Right forelimb (tissue), 1 donor: ENCODE data around the gene CLIP1.
"Not testable (repeated sequence)": the region's sequence is repeated elsewhere in the genome, so short reads cannot be mapped to it uniquely, and the experiment has no call there.

Experiments used
- DNase-seq: peaks from one replicate; pipeline ENCODE4 v3.0.0-alpha.2; 2018

Gene CLIP1

GRCh38 chr12:122421821-122422729 is at the start of gene CLIP1:
Gene CLIP1, minus strand, starts transcription at chr12:122422669. Its CDS starts 42,217 bp downstream, at chr12:122380452.
- peak; percentile 83 for DNase-seq

GRCh38 chr12:122471324-122472226 is 49.1 kb upstream of the CLIP1 start:
- no peak for DNase-seq

GRCh38 chr12:122470576-122470975 is 48.1 kb upstream of the CLIP1 start:
- DNase-seq, result not testable (repeated sequence)

- not testable (repeated sequence) for DNase-seq
Observed at GRCh38 chr12:122469856-122470255, 47.4 kb upstream of the CLIP1 start.

- DNase-seq, result no peak
Observed at GRCh38 chr12:122467983-122468382, 45.5 kb upstream of the CLIP1 start.

- DNase-seq, result not testable (repeated sequence)
Observed at GRCh38 chr12:122464317-122465042, 42.0 kb upstream of the CLIP1 start.

- no peak for DNase-seq
Observed at GRCh38 chr12:122460641-122461040, 38.2 kb upstream of the CLIP1 start.

GRCh38 chr12:122460061-122460460 is 37.6 kb upstream of the CLIP1 start:
- DNase-seq, result no peak

GRCh38 chr12:122459211-122459610 is 36.7 kb upstream of the CLIP1 start:
- DNase-seq, result no peak

- DNase-seq, result no peak
Observed at GRCh38 chr12:122458105-122459035, 35.9 kb upstream of the CLIP1 start.

GRCh38 chr12:122457627-122458026 is 35.2 kb upstream of the CLIP1 start:
- no peak for DNase-seq

GRCh38 chr12:122454739-122455138 is 32.3 kb upstream of the CLIP1 start:
- DNase-seq, result no peak

GRCh38 chr12:122454250-122454721 is 31.8 kb upstream of the CLIP1 start:
- no peak for DNase-seq

- no peak for DNase-seq
Observed at GRCh38 chr12:122452701-122453285, 30.3 kb upstream of the CLIP1 start.

GRCh38 chr12:122449317-122449716 is 26.8 kb upstream of the CLIP1 start:
- DNase-seq, result no peak

GRCh38 chr12:122447825-122448224 is 25.4 kb upstream of the CLIP1 start:
- DNase-seq, result not testable (repeated sequence)

- not testable (repeated sequence) for DNase-seq
Observed at GRCh38 chr12:122446390-122446789, 23.9 kb upstream of the CLIP1 start.

- not testable (repeated sequence) for DNase-seq
Observed at GRCh38 chr12:122444071-122444470, 21.6 kb upstream of the CLIP1 start.

- DNase-seq, result not testable (repeated sequence)
Observed at GRCh38 chr12:122438822-122439221, 16.4 kb upstream of the CLIP1 start.

GRCh38 chr12:122437656-122438121 is 15.2 kb upstream of the CLIP1 start:
- peak; percentile 50 for DNase-seq

GRCh38 chr12:122435186-122435585 is 12.7 kb upstream of the CLIP1 start:
- DNase-seq, result no peak
